Trophoblast cell (in vitro differentiated cells and primary cell): Measurements from ENCODE around the gene RIPK4.

Experiments used
- DNase-seq, 2 donors: peaks; one replicate each; pipeline ENCODE4 v3.0.0-alpha.2; 2016
- H2AFZ ChIP-seq: 2 replicates; pipeline ENCODE4 v1.6.1; 2013; ENCODE audit warnings: low read length, moderate library complexity, mild to moderate bottlenecking; ENCODE audit not compliant: insufficient read depth, poor library complexity
- H2AK5ac ChIP-seq: 2 replicates; pipeline ENCODE4 v1.6.1; 2013; ENCODE audit warnings: mild to moderate bottlenecking, low read length
- H2BK120ac ChIP-seq: 2 replicates; pipeline ENCODE4 v1.6.1; 2013; ENCODE audit warnings: low read length, mild to moderate bottlenecking, moderate library complexity; ENCODE audit not compliant: insufficient read depth, poor library complexity
- H2BK12ac ChIP-seq: 2 replicates; pipeline ENCODE4 v1.6.1; 2013; ENCODE audit warnings: mild to moderate bottlenecking, low read length, moderate library complexity
- H2BK5ac ChIP-seq: 2 replicates; pipeline ENCODE4 v1.6.1; 2013; ENCODE audit warnings: low read length, low read depth, moderate library complexity, mild to moderate bottlenecking; ENCODE audit not compliant: poor library complexity
- H3K14ac ChIP-seq: 2 replicates; pipeline ENCODE4 v1.6.1; 2013; ENCODE audit warnings: mild to moderate bottlenecking, low read length
- H3K18ac ChIP-seq: 2 replicates; pipeline ENCODE4 v1.6.1; 2013; ENCODE audit warnings: mild to moderate bottlenecking, low read length
- H3K23ac ChIP-seq: 2 replicates; pipeline ENCODE4 v1.6.1; 2013; ENCODE audit warnings: low read length
- H3K27ac ChIP-seq: 2 replicates; pipeline ENCODE4 v1.5.1; 2013; ENCODE audit warnings: low read depth, mild to moderate bottlenecking, inconsistent platforms, low read length, moderate library complexity
- H3K27me3 ChIP-seq: 2 replicates; pipeline ENCODE4 v1.6.1; 2013; ENCODE audit warnings: inconsistent platforms, mild to moderate bottlenecking, low read length, moderate library complexity; ENCODE audit not compliant: insufficient read depth
- H3K36me3 ChIP-seq, 2 experiments: 1 replicate in 1 of 2; 2 replicates in 1 of 2; pipeline ENCODE4 v1.6.1; 2013; ENCODE audit warnings: low read length in 2 of 2, mild to moderate bottlenecking in 2 of 2, moderate library complexity in 1 of 2; ENCODE audit not compliant: insufficient read depth in 2 of 2, control insufficient read depth in 1 of 2
- H3K4ac ChIP-seq: 2 replicates; pipeline ENCODE4 v1.6.1; 2013; ENCODE audit warnings: low read depth, mild to moderate bottlenecking, low read length, moderate library complexity
- H3K4me1 ChIP-seq, 2 experiments: 1 replicate in 1 of 2; 2 replicates in 1 of 2; pipeline ENCODE4 v1.6.1; 2013; ENCODE audit warnings: low read length in 2 of 2, mild to moderate bottlenecking in 2 of 2, moderate library complexity in 1 of 2; ENCODE audit not compliant: insufficient read depth in 2 of 2, control insufficient read depth in 1 of 2
- H3K4me2 ChIP-seq: 2 replicates; pipeline ENCODE4 v1.6.1; 2013; ENCODE audit warnings: inconsistent platforms, mild to moderate bottlenecking, low read length, moderate library complexity
- H3K4me3 ChIP-seq: 2 replicates; pipeline ENCODE4 v1.5.1; 2013; ENCODE audit warnings: mild to moderate bottlenecking, low read depth, low read length, inconsistent platforms
- H3K79me1 ChIP-seq: one replicate; pipeline ENCODE4 v1.6.1; 2013; ENCODE audit warnings: low read length
- H3K79me2 ChIP-seq: 2 replicates; pipeline ENCODE4 v1.6.1; 2013; ENCODE audit warnings: low read length, mild to moderate bottlenecking; ENCODE audit not compliant: control insufficient read depth, insufficient read depth, poor library complexity
- H3K9ac ChIP-seq: 2 replicates; pipeline ENCODE4 v1.6.1; 2013; ENCODE audit warnings: mild to moderate bottlenecking, low read length
- H3K9me3 ChIP-seq: 2 replicates; pipeline ENCODE4 v1.6.1; 2013; ENCODE audit warnings: low read depth, mild to moderate bottlenecking, control low read depth, inconsistent platforms, low read length; ENCODE audit not compliant: insufficient read depth
- H4K12ac ChIP-seq: 2 replicates; pipeline ENCODE4 v1.6.1; 2013; ENCODE audit warnings: low read depth, mild to moderate bottlenecking, low read length, moderate library complexity
- H4K8ac ChIP-seq: 2 replicates; pipeline ENCODE4 v1.6.1; 2013; ENCODE audit warnings: low read depth, mild to moderate bottlenecking, low read length, moderate library complexity
- H4K91ac ChIP-seq: one replicate; pipeline ENCODE4 v1.6.1; 2013; ENCODE audit warnings: low read depth, mild to moderate bottlenecking, low read length, moderate library complexity
- WGBS: extraction: QIAGEN DNeasy Blood & Tissue Kit; methylation state at CpG from one replicate; pipeline ENCODE4 v1.1.7; 2013; ENCODE audit warnings: missing lambda C conversion rate; ENCODE audit not compliant: insufficient read length, insufficient coverage; ENCODE audit errors: extremely low coverage; 5-methylcytosine and 5-hydroxymethylcytosine counted together

RIPK4 gene

DNA sequence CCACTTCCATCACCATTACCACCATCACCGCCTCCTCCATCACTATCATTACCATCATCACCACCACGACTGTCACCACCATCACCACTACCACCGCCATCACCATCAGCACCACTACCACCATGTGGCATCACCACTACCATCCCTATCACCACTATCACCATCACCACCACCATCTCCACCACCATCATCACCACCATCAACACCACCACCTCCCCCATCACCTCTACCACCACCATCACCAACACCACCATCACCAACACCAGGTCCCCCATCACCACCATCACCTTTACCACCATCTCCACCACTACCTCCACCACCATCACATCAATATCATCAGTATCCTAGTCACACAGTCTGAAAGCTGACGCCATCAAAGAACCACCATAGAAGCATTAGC lies 39.9 kb upstream of the RIPK4 start:
- Histone ChIP-seq H4K91ac (no peak overlapping the region), H3K4me3 (no peak overlapping the region), H2BK12ac (no peak overlapping the region), H2BK120ac (no peak overlapping the region), H2AFZ (no peak overlapping the region), H3K79me1 (no peaks in the 10 kb centered on the region), H3K27me3 (no peaks in the 10 kb centered on the region), H2AK5ac (no peak overlapping the region), H3K4ac (no peak overlapping the region), H3K9me3 (peaks cover 4% of the 10 kb centered on the region), H4K12ac (no peak overlapping the region), H3K79me2 (no peaks in the 10 kb centered on the region), H3K4me1 (no peaks in the 10 kb centered on the region), H3K4me2 (no peak overlapping the region), H3K36me3 (peaks cover 17 to 28% of the 10 kb centered on the region in 2 experiments), H3K9ac (no peak overlapping the region), H2BK5ac (no peak overlapping the region), H4K8ac (no peak overlapping the region), H3K27ac (no peak overlapping the region), H3K18ac (no peak overlapping the region), H3K14ac (no peak overlapping the region), H3K23ac (no peak overlapping the region)
- WGBS: no CpG with 5 or more reads among the region's 4 CpGs
- DNase-seq: no peak

DNA sequence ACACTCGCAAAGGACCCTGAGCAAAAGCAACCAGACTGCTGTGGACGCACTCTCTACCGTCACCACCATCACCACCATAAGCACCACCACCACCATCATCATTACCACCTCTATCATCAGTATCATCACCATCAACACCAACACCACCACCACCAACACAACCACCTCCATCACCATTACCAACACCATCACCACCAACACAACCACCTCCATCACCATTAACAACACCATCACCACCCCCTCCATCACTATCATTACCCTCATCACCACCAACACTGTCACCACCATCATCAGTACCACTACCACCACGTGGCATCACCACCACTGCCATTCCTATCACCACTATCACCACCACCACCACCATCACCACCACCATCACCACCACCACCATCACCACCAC lies 38.8 kb upstream of the RIPK4 start:
- H3K9me3 ChIP-seq: peaks cover 4% of the 10 kb centered on the region
- no peak overlapping the region for H4K91ac ChIP-seq
- no peak overlapping the region for H3K9ac ChIP-seq
- no peak overlapping the region for H3K18ac ChIP-seq
- H3K14ac ChIP-seq: no peak overlapping the region
- H2AFZ ChIP-seq: no peak overlapping the region
- no CpG with 5 or more reads among the region's 4 CpGs for WGBS
- no peak overlapping the region for H3K4ac ChIP-seq
- H3K4me1 ChIP-seq: no peaks in the 10 kb centered on the region
- no peak overlapping the region for H3K4me3 ChIP-seq
- no peak overlapping the region for H4K8ac ChIP-seq
- H3K23ac ChIP-seq: no peak overlapping the region
- no peak overlapping the region for H2AK5ac ChIP-seq
- H3K79me2 ChIP-seq: no peaks in the 10 kb centered on the region
- H3K36me3 ChIP-seq: peaks cover 23 to 35% of the 10 kb centered on the region in 2 experiments
- no peak overlapping the region for H3K4me2 ChIP-seq
- no peaks in the 10 kb centered on the region for H3K27me3 ChIP-seq
- H2BK5ac ChIP-seq: no peak overlapping the region
- no peak for DNase-seq
- no peak overlapping the region for H4K12ac ChIP-seq
- no peak overlapping the region for H2BK120ac ChIP-seq
- no peaks in the 10 kb centered on the region for H3K79me1 ChIP-seq
- H3K27ac ChIP-seq: no peak overlapping the region
- H2BK12ac ChIP-seq: no peak overlapping the region

DNA sequence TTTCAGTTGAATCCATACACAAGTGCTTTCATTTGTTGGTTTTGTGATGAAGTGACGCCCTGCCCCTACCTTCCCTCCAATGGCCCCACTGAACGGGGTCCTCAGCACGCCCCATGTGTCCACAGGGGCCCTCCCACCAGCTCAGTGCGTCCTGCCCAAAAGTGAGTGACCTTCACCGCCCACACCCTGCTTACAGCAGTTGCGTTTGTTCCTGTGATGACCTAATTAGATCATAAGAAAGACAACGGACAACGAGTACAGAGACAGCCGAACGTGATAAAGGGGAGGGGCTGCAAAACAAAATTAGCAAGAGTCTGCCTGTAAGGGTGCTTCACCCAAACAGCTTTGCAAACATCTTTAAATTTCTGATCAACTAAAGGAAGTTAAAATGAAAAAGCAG lies 38.2 kb upstream of the RIPK4 start:
- H2BK12ac ChIP-seq: no peak overlapping the region
- WGBS: no CpG with 5 or more reads among the region's 10 CpGs
- no peak overlapping the region for H4K91ac ChIP-seq
- no peaks in the 10 kb centered on the region for H3K27me3 ChIP-seq
- H2BK5ac ChIP-seq: no peak overlapping the region
- H3K9ac ChIP-seq: no peak overlapping the region
- no peak overlapping the region for H3K4ac ChIP-seq
- H3K79me1 ChIP-seq: no peaks in the 10 kb centered on the region
- no peak overlapping the region for H2AK5ac ChIP-seq
- peaks cover 4% of the 10 kb centered on the region for H3K9me3 ChIP-seq
- no peak overlapping the region for H3K4me3 ChIP-seq
- H4K12ac ChIP-seq: no peak overlapping the region
- H3K23ac ChIP-seq: no peak overlapping the region
- H3K27ac ChIP-seq: no peak overlapping the region
- no peak for DNase-seq
- no peaks in the 10 kb centered on the region for H3K79me2 ChIP-seq
- no peak overlapping the region for H3K18ac ChIP-seq
- no peak overlapping the region for H3K4me2 ChIP-seq
- H3K4me1 ChIP-seq: no peaks in the 10 kb centered on the region
- no peak overlapping the region for H3K14ac ChIP-seq
- H4K8ac ChIP-seq: no peak overlapping the region
- H2AFZ ChIP-seq: no peak overlapping the region
- H3K36me3 ChIP-seq: peaks cover 21 to 29% of the 10 kb centered on the region in 2 experiments
- H2BK120ac ChIP-seq: no peak overlapping the region

DNA sequence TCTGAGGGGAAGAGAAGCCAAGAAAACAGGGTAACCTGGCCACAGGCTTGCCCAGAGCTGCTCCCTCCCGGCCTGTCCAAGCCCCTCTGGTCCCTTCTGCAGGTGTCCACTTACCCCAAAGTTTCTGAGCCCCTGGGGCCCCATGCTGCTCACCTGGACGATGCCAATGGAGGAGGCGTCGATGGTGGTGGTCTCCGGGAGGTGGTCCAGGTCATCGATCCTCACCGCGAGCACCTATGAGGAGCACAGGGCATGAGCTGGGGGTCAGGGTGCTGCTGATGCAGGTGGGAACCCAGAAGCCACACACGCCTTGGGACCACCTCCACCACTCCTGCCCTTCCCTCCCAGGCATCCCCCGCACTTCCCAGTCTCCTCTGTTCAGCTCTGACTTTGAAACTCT lies 37.5 kb upstream of the RIPK4 start:
- no peaks in the 10 kb centered on the region for H3K79me1 ChIP-seq
- no peaks in the 10 kb centered on the region for H3K79me2 ChIP-seq
- no peak for DNase-seq
- peaks cover 4% of the 10 kb centered on the region for H3K9me3 ChIP-seq
- no peak overlapping the region for H3K18ac ChIP-seq
- no peak overlapping the region for H3K23ac ChIP-seq
- no peak overlapping the region for H3K14ac ChIP-seq
- no CpG with 5 or more reads among the region's 10 CpGs for WGBS
- H2BK5ac ChIP-seq: no peak overlapping the region
- peaks cover 0 to 3% of the 10 kb centered on the region in 2 experiments for H3K4me1 ChIP-seq
- H3K9ac ChIP-seq: no peak overlapping the region
- no peak overlapping the region for H3K4me3 ChIP-seq
- no peak overlapping the region for H3K4me2 ChIP-seq
- H3K27me3 ChIP-seq: no peaks in the 10 kb centered on the region
- no peak overlapping the region for H2AFZ ChIP-seq
- H2BK12ac ChIP-seq: no peak overlapping the region
- H4K12ac ChIP-seq: no peak overlapping the region
- H3K4ac ChIP-seq: no peak overlapping the region
- H3K27ac ChIP-seq: no peak overlapping the region
- no peak overlapping the region for H4K8ac ChIP-seq
- peaks cover 16 to 24% of the 10 kb centered on the region in 2 experiments for H3K36me3 ChIP-seq
- H4K91ac ChIP-seq: no peak overlapping the region
- no peak overlapping the region for H2AK5ac ChIP-seq
- H2BK120ac ChIP-seq: no peak overlapping the region
